Activated CD4-positive, alpha-beta T cell treated with anti-CD3 and anti-CD28 coated beads, Interleukin-2, amount 50 U/mL, for 16 hours (primary cell): ENCODE data around the gene HES2.
"Not testable (repeated sequence)": the region's sequence is repeated elsewhere in the genome, so short reads cannot be mapped to it uniquely, and the experiment has no call there.

Experiments
- DNase-seq: peaks from one replicate; pipeline ENCODE4 v3.0.0-alpha.2; 2020

HES2 gene, protein sequence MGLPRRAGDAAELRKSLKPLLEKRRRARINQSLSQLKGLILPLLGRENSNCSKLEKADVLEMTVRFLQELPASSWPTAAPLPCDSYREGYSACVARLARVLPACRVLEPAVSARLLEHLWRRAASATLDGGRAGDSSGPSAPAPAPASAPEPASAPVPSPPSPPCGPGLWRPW

DNA sequence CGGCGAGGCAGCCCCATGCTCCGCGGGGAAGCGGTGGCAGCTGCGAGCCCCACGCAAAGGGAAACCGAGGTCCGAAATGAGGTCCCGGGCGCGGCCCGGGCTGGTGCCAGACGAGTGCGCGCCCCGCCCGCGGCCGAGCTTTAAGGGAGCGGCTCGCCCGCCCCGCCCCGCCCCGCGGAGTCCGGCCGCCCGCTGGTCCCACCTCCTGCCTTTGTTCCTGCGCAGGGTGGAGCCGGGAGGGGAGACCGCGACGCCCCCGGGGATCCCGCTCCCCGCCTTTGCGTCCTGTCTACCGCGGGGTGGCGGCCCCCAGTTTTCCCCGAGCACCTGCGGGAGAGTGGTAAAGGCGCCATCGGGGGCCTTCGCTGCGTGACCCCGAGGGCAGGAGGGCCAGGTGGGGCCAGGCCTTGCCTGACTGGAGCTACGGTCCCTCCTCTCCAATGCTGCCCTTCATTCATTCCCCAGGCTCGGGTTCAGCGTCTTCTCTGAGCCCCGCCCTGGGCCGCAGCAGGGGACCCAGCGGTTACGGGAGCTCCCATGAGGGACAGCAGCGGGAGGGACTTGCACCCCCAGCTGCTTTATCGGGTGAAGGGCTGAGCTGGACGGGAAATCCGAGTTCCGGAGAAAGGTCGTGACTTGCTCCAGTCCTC is at the start of gene HES2:
Gene HES2, minus strand, starts transcription at position 116 of the 650 bp plus-strand sequence. Its CDS starts 99 bp downstream, at position 17.
- no peak for DNase-seq

DNA sequence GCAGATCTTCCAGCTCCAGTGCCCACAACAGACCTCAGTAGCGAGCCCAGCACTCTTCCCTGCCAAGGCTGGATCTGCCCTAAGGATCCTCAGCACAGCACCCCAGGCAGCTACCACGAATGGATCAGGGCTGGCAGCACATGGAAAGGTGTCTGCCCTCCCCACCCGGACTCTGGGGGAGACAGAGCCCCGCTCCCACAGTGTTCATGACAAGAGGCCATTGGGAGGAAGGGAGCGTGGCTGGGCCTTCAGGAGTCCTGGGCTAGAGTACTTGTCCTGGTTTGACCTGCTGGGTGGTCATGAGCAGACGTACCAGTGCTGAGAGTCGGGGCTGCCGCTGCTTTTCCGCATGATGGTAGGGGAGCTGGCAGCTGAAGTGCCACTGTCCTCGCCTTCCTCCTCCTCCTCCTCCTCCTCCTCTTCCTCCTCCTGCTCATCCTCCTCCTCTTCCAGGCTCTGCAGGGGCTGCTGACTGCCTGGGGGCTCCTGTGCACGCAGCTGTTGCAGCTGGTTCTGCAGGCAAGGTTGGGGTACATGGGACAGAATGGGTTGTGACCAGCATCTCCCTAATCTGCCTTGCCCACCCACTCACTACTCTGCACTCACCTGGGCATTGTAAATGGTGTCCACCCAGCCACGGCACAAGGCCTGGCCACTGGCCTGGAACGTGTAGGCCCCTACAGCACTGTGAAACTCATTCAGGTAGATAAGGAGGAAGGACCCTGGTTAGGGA is 49.2 kb upstream of the HES2 start:
- DNase-seq: no peak

DNA sequence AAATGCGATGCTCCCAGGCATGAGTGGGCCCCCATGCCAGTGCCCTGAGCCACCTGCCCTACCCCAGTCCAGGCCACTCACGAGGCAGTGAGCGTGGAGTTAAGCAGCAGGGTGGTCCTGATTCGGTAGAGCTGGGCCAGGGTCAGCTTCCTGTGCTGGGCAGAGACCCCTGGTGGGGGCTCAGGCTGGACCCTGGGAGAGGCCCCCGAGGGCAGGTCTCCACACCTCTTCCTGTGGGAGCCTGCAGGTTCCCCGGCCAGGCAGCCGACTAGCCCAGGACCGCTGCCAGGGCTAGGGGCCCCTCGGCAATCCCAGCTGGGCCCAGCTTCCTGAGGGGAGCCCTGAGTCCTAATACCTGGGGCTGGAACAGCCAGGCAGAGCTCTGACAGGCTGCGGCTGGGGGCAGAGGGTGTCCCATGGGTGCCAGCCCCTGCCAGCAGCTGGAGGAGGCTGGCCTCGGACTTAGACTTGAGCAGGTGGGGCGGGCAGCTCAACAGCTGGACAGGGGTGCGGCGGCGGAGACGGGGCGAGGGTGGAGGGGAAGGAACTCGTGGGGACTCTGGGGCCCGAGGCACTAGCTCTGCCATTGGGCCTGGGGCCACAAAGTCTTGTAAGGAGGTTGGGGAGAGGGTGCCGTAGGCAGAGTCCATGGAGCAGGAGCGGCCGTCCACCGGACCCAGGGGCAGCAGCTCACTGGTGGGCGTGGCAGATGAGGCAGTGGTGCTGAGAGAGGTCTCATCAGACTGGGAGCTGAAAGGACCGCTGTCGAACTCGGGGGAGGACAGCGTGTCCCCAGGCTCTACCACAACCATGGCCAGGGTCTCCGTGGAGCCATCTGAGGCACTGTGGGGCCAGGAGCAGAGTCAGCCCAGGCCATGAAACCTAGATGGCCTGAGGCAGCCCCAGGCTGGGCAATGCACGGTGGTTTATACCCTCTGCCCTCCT is 48.3 kb upstream of the HES2 start:
- no peak for DNase-seq

DNA sequence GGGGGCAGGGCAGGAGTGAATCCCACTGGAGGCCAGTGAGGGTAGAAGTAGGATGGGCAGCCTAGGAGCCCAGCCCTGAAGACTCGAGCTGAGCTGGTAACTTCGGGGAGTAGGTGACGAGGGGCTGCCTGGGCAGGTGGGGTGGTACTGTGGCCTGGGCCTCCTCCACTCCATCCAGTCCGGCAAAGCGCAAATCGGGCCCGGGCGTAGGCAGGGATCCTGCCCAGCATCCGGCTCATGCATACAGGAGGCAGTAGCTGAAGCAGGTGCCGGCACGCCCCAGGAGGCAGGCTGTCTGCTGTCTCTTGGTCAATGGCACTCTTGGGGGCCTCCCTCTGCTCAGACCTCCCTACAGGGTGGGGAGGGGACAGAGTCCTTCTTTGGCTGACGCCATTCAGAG is 47.5 kb upstream of the HES2 start:
- DNase-seq: no peak

DNA sequence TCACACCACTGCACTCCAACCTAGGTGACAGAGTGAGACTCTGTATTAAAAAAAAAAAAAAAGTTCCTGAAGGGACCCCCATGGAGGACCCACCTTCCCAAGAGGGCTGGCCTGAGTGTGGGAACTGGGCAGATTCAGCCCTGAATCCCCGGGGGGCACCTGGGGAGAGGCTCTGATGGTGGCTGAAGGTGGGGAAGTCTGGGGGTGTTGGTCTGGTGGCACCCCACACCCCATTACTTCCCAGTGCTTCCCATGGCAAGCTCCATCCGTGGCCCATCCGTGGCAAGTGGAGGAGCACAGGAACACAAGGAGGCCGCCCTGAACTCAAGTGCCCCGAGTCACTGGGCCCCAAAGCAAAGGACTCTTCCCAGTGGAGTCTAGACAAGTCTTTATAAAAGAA is 47.0 kb upstream of the HES2 start:
- no peak for DNase-seq

DNA sequence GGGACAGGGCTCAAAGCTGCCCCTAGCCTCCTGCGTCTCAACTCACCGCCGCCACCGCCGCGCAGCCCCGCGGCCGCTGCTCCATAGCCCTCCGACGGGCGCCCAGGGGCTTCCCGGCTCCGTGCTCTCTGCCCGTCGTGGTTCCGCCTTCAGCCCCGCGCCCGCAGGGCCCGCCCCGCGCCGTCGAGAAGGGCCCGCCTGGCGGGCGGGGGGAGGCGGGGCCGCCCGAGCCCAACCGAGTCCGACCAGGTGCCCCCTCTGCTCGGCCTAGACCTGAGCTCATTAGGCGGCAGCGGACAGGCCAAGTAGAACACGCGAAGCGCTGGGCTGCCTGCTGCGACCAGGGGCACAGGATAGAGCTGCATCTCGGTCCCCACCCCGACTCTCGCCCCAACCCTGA is 46.3 kb upstream of the HES2 start, which contains the start of gene TNFRSF25:
Gene TNFRSF25, minus strand, starts transcription at position 151 of the 400 bp plus-strand sequence. Its CDS starts 66 bp downstream, at position 85.
- DNase-seq: peak; percentile 60

DNA sequence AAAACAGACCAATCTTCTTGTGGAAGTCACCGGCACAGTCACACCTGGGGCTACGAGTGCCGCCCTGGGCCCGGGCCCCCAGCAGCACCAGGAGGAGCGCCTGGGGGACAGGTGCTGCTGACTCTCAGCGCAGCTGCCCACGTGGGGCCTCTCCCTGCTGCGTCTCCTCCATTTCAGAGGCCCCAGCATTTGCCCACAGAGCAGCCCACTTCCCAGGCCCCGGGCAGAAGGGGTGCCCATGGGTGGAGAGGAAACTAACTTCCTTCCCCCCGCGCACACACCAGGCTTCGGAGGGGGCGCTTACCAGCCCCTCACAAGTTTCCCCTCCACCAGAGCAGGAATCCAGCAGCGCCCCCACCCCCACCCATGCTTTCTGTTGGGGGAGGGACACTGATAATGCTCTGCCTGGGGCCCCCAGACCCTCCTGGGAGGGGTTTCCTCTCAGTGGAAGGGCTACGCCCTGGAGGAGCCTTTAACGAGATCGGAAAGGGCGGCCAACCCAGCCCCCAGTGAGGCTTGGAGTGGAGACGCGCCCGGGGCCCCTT is 45.8 kb upstream of the HES2 start:
- peak; percentile 36 for DNase-seq

DNA sequence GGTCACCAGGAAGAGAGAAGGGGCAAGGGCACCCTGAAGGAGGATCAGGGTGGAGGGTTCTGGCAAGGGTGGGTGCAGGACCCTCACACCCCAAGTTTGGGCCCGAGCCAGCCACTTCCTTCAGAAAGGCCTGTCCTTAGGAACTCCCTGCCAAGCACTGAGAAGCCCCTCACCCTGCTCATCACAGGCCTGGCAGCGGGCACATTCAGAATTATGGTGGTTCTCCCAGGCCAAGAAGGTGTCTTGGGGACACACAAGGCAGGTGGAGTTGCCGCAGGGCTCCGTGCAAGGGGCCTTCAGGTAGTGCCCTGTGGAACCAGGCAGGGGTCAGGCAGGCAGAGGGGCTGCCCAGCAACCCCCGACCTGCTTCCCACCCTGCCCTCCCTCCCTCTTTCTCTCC is 45.2 kb upstream of the HES2 start:
- DNase-seq: no peak

DNA sequence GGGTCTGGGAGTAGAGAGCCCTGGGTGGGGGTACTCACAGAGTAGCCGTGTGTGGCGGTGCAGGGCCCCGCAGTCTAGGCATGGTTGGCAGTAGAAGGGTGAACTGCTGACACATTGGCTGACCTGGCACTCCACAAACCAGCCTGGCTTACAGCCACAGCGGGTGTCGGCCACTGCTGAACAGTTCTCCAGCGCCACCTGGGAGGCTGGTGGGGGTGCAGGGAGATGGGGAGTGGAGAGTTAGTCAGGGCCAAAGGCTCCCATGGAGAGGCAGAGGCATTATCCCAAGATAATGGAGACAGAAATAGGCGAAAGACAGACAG is 44.8 kb upstream of the HES2 start:
- DNase-seq: peak; percentile 68

DNA sequence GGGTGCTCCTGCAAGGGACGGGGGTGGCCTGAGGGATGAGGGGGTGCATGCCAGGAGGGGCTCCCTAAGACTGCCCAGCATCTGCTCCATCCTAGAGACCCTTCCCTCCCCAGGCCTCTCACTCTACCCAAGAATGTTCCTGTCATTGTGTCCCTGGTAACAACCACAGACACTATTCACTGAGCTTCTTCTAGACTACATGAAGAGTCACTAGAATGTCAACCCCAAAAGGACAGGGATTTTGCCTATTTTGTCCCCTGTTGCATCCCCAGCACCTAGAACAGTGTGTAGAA is 43.3 kb upstream of the HES2 start:
- no peak for DNase-seq

DNA sequence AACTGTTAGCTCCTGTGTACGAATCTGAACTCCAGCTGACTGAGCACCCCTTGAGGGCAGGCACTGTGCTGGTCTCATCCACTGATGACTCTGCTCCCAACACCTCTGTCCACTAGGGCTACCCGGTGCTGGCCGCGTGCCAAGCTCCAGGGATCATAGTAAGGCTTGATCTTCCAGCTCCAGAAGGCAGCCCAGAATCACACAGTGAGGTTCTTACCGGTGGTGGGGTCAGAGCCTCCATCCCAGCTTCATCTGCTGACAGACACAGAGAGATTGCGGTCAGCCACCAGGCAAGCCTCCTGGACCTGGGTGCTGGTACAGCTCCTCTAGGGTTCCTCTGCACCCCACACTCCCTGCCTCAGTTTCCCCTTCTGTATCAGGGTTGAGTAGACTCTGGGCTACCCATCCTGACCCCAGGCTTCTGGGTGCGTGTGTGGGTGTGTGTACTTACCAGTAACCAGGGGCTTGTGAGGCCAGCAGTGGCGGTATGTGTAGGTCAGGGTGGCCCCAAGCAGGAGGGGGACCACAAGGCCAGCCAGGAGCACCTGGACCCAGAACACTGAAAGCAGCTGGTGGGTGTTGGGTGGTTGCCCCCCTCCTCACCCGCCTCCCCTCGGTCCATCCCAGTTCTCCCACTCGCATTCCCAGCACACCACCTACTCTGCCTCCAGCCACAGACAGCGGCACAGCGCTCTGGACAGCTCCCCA is 42.8 kb upstream of the HES2 start:
- no peak for DNase-seq

DNA sequence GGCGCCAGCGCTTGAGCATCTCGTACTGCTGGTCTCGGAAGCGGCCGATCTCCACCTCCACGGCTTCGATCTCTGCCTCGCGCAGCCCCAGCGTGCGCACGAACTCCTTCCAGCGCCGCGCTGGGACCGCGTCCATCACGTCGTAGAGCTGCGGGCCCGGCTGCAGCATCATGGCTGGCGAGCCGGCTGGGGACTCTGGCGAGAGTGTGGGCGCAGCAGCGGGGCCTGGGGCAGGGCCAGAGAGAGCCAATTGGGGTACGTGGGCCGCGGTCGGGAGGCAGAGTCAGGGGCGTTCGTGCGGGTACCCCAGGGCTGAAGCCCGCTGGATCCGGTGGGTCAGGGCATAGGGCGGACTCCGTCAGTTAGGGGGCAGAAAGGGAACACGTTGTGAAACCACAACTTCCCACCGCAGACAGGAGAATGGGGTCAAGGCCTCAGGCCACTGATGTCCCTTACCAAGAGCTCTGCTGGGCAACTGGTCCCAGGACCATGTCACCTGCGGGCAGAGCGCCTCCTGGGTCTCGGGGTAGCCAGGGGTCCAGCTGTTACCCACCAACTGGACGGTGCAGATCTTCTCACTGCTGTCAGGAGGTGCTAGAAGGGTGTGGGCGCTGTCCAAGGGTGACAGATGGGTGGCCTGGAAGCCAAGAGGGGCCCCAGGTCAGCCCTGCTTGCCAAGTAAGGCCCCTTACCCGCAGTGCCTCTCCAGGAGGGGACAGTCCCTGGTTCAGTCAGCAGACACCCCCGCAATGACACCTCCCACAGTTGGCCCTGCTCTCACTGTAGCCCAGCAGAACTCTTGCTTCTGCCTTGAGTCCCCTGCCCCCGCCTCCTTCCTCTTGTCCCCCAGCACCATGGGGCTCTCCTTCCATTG is 42.1 kb upstream of the HES2 start:
- DNase-seq: no peak

DNA sequence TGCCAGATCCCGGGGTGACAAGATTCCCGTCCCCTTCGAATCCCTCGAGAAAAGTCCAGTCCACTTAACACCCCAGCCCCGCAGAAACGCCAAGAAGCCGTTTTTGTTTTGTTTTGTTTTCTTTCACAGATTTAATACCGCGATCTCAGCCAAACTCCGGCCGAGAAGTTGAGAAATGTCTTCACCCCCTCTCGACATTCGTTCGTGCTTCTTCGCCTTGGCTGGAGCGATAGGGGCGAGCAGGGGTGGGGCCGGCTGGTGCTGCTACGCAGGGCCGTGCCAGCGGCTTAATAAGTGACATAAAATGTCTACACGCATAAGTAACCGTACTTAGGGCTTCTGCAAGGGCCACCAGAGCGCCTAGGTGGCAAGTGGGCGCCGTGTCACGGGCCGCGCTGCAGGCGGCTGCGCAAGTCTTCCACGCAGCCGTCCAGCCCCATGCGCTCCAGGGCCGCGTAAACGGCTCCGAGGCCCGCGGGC is 41.4 kb upstream of the HES2 start:
- no peak for DNase-seq

DNA sequence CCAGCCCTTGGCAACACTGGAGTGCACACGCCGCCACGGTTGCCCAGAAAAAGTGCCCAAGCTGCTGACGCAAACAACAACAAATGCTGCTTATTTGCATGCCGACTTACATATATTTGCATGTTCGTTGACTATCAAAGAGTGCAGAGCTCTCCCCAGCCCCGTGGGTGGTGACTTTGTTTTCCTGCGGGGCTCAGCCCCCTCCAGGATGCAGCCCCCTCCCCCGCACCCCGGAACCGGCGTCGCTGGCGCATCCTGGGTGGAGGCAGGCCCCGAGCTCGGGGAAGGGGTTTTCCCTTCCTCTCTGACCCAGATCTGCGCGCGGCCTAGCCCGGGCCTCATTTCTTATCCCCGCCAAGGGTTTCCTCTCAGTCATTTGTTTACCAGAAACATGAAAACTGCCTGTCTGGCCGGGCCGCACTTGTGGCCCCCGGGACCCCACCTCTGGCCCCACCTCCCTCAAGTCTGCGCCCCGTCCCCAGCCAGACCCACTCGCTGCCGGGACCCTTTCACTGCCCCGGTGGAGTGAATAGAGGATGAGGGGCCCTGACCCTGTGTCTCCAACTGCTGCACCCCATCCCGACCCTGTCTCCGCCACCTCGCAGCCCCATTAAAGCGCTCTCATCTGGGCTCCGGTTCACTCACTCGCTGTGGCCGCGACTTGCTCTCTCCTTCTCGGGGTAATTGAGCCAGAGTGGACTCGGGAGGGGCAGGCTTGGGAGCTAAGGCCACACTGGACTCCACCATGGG is 40.8 kb upstream of the HES2 start:
- peak; percentile 86 for DNase-seq

DNA sequence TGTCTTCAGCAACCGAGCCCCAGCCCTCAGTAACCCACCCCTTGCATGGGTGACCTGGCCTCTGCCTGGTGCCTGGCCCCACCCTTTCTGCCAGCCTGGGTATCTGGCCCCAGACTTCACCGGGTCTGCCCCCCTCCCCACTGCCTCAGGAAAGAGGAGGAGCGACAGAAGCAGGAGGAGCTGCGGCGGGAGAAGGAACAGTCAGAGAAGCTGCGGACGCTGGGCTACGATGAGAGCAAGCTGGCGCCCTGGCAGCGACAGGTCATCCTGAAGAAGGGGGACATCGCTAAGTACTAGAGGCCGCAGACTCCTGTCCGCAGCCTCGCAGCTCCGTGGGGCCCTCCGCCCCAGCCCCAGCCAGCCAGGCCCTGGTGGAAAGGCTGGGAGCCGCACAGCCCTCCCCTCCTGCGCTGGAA is 40.1 kb upstream of the HES2 start:
- DNase-seq: peak; percentile 60

DNA sequence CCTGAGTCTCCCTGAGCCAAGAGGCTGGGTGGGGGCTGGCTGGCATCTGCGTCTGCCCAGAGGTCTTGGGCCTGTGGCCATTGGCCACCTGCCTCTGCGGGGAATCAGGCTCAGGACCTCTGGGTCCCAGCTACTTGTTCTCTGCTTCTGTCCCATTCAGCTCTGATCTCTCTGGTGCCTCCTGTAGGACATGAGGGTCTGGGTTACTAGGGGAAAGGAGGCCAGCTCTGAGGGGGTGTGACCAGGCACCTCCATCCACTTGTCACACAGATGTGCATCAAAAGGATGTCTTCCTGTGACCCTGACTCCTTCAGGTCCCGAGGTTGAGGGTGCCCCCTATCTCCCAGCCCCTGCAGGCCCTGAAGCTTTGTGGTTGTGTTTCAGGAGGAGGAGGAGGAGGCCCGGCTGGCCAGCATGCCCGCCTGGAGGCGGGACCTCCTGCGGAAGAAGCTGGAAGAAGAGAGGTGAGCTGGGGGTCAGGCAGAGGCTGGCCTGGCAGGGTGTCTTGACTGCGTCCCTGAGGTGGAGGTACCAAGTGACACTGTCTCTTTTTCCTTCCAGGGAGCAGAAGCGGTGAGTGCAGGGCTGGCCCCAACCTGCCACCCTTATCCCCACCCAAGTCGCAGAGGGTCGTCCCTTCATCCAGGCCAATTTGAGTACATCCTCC is 37.2 kb upstream of the HES2 start:
- no peak for DNase-seq

DNA sequence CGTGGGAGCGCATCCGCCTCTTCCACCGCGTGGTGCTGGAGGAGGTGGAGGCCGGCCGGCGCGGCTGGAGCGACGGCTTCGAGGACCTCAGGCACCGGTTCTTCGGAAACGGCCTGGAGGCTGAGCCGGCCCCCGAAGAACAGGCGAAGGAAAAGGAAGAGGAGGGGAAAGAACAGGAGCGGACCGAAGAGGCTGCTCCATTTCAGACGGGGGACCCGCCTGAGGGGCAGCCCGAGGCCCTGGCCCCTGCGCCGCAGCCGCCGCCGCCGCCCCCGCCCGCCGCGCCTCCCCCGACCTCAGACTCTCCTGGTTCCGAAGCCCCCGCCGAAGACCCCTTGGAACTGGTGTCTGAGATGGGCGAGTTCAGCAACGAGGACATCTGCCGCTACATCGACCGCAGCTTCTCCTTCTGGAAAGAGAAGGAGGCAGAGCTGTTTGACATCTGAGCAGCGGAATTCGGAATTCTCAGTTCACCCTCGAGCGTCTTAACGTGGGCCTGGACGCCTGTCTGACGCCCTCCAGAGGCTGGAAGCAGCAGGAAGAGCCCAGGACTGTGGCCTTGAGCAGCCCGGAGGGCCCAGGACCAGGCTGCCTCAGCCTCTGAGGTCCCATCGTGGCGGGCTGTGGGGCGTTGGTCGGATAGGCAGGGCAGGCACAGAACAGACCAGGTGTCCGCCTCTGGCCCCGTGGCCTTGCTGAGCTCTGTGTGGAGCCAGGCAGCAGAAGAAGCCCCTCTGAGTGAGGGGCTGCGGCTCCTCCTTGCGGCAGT is 36.2 kb upstream of the HES2 start:
- DNase-seq: not testable (repeated sequence)

DNA sequence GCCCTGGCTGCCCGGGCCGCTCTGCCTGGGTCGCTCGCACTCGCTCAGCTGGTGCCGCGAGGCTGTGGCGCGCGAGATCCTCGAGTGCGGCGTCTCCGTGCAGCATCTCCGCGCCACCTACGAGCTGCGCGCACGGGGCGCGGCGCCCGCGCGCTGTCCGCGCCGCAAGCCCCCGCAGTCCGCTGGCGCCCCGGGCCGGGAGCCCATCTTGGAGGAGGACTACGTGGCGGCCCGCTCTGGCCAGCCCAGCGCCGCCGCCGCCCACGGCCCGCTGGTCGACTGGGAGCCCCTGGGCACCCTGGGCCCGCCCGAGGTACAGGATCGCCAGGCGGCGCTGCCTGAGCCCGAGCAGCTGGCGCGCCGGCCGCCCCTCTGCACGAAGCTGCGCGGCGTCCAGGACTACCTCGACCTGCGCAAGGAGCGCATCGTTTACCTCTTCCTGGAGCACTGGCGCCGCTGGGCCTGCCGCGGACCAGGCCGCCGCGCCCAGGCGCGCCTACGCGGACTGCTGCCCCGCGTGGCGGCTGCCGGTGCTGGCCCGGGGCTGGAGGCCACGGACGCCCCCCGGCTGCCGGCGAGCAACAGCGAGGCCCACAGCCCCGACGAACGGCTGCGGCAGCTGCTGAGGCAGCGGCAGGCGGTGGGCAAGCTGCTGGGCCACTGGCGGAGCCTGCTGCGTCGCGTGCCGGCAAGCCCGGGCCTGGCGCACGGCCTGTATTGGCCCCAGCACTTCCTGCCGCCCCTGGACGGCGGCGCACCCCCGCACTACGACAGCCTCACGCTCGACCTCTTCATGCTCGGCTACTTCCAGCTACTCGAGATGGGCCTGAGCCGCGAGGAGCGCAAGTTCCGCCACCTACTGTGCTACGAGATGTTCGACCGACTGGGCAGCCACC is 35.4 kb upstream of the HES2 start:
- no peak for DNase-seq
